Glutamatergic neuron (in vitro differentiated cells): ENCODE data around the gene PYCR2. TPM values are rescaled to one million over a fixed set of nuclear protein-coding genes. Genes with fewer than 3 reads are reported as not detected.

Source experiments
- DNase-seq: peaks from one replicate; pipeline ENCODE4 v3.0.0; 2022
- H3K27ac Mint-ChIP-seq: one replicate; pipeline ENCODE4 v1.8.0; 2020; ENCODE audit warnings: mild to moderate bottlenecking, mixed read lengths, inconsistent platforms; ENCODE audit not compliant: unreplicated experiment
- H3K27me3 Mint-ChIP-seq: one replicate; pipeline ENCODE4 v1.8.0; 2020; ENCODE audit warnings: mild to moderate bottlenecking, moderate library complexity, mixed read lengths, inconsistent platforms; ENCODE audit not compliant: unreplicated experiment
- H3K36me3 Mint-ChIP-seq: one replicate; pipeline ENCODE4 v1.8.0; 2020; ENCODE audit warnings: mild to moderate bottlenecking, mixed read lengths, inconsistent platforms; ENCODE audit not compliant: unreplicated experiment
- H3K4me1 Mint-ChIP-seq: one replicate; pipeline ENCODE4 v1.8.0; 2020; ENCODE audit warnings: mild to moderate bottlenecking, low read depth, mixed read lengths, inconsistent platforms; ENCODE audit not compliant: unreplicated experiment
- H3K4me3 Mint-ChIP-seq: one replicate; pipeline ENCODE4 v1.8.0; 2020; ENCODE audit warnings: mild to moderate bottlenecking, mixed read lengths, inconsistent platforms; ENCODE audit not compliant: unreplicated experiment
- H3K9me3 Mint-ChIP-seq: one replicate; pipeline ENCODE4 v1.8.0; 2020; ENCODE audit warnings: mild to moderate bottlenecking, moderate library complexity, mixed read lengths, inconsistent platforms; ENCODE audit not compliant: unreplicated experiment
- total RNA-seq: library from RNA; stranded (reverse); fragmentation: NEBNext Ultra II Directional; extraction: Animal tissue kit (Norgen Biotek cat#: 25700); gene quantifications from one replicate; pipeline ENCODE4 v1.2.1, GENCODE V29; 2021; ENCODE audit not compliant: unreplicated experiment
- TF ChIP-seq, protein P1 (sequence below): fragments of 200-600 bp; sonication (generic); IDR thresholded peaks from one replicate; pipeline ENCODE4 v1.5.0; 2021; ENCODE audit not compliant: partially characterized antibody, unreplicated experiment

Gene PYCR2
- total RNA-seq, 1 donor from 2014 or later = 36.6 TPM

- peaks cover 2% of the 10 kb centered on the region for H3K9me3 Mint-ChIP-seq
- TF ChIP-seq, protein P1, sequence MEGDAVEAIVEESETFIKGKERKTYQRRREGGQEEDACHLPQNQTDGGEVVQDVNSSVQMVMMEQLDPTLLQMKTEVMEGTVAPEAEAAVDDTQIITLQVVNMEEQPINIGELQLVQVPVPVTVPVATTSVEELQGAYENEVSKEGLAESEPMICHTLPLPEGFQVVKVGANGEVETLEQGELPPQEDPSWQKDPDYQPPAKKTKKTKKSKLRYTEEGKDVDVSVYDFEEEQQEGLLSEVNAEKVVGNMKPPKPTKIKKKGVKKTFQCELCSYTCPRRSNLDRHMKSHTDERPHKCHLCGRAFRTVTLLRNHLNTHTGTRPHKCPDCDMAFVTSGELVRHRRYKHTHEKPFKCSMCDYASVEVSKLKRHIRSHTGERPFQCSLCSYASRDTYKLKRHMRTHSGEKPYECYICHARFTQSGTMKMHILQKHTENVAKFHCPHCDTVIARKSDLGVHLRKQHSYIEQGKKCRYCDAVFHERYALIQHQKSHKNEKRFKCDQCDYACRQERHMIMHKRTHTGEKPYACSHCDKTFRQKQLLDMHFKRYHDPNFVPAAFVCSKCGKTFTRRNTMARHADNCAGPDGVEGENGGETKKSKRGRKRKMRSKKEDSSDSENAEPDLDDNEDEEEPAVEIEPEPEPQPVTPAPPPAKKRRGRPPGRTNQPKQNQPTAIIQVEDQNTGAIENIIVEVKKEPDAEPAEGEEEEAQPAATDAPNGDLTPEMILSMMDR = no peak
- H3K27me3 Mint-ChIP-seq = peaks cover 3% of the 10 kb centered on the region
- H3K4me3 Mint-ChIP-seq = no peak overlapping the region
- peaks cover 10% of the 10 kb centered on the region for H3K36me3 Mint-ChIP-seq
- H3K27ac Mint-ChIP-seq = no peak overlapping the region
- peaks cover 2% of the 10 kb centered on the region for H3K4me1 Mint-ChIP-seq
- no peak for DNase-seq
Measured at GRCh38 chr1:225909477-225909876, 14.6 kb downstream of the PYCR2 start.

GRCh38 chr1:225908773-225909172 lies 15.3 kb downstream of the PYCR2 start:
- Mint-ChIP-seq H3K4me3 (no peak overlapping the region), H3K4me1 (peaks cover 2% of the 10 kb centered on the region), H3K27ac (no peak overlapping the region), H3K9me3 (peaks cover 2% of the 10 kb centered on the region), H3K27me3 (peaks cover 3% of the 10 kb centered on the region), H3K36me3 (peaks cover 13% of the 10 kb centered on the region)
- DNase-seq = no peak
- TF ChIP-seq, protein P1 = no peak

- Mint-ChIP-seq H3K4me3 (no peak overlapping the region), H3K27ac (peak overlapping the region; percentile 36), H3K27me3 (peaks cover 4% of the 10 kb centered on the region), H3K9me3 (peaks cover 2% of the 10 kb centered on the region), H3K36me3 (peaks cover 16% of the 10 kb centered on the region), H3K4me1 (peaks cover 2% of the 10 kb centered on the region)
- TF ChIP-seq, protein P1 = no peak
- no peak for DNase-seq
Measured at GRCh38 chr1:225908013-225908640, 15.9 kb downstream of the PYCR2 start.

DNA sequence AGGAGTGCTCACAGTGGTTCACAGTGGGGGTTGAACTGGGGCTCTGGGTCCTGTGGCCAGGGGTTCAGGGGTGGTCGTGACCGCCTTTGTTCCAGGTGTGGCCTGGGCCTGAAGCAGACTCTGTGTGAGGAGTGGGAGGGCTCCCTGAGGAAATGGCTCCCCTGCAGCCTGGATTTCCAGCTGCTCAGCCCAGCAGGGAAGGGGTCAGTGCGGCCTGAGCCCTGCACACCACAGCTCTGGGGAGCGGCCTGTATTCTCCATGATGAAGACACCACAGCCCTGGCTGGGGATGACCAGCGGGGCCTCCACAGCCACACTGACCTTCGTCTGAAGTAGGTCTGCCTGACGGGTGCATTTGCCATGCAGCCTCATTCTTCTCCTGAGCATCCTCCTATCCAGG lies 16.7 kb downstream of the PYCR2 start:
- H3K9me3 Mint-ChIP-seq = peaks cover 2% of the 10 kb centered on the region
- H3K27me3 Mint-ChIP-seq = peaks cover 4% of the 10 kb centered on the region
- H3K27ac Mint-ChIP-seq = no peak overlapping the region
- no peak overlapping the region for H3K4me3 Mint-ChIP-seq
- H3K36me3 Mint-ChIP-seq = peaks cover 12% of the 10 kb centered on the region
- TF ChIP-seq, protein P1 = no peak
- DNase-seq = no peak
- H3K4me1 Mint-ChIP-seq = no peaks in the 10 kb centered on the region

DNA sequence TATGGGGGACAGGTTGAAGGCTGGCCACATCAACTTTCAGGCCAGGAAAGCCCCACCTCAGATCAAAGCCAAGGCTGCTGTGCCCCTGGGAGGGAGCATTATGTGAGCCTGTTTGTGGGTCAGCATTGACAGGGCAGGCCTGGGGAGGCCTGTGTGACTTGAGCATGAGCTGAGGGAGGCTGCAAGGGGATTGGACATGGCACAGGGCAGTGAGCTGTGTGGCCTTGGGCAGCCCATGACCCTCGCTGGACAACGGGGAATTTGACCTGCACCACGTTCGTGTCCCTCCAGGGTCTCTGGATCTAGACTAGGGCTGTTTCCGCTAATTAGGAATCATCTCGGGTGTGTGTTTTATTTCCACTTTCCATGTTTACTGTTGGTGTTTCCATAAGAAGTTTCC lies 17.6 kb downstream of the PYCR2 start:
- Mint-ChIP-seq H3K36me3 (peaks cover 12% of the 10 kb centered on the region), H3K4me1 (no peaks in the 10 kb centered on the region), H3K27me3 (peaks cover 4% of the 10 kb centered on the region), H3K9me3 (peaks cover 2% of the 10 kb centered on the region), H3K27ac (no peak overlapping the region), H3K4me3 (no peak overlapping the region)
- TF ChIP-seq, protein P1 = no peak
- no peak for DNase-seq
